ENCODE measurements around the gene RTRAF.

The RTRAF gene

DNA sequence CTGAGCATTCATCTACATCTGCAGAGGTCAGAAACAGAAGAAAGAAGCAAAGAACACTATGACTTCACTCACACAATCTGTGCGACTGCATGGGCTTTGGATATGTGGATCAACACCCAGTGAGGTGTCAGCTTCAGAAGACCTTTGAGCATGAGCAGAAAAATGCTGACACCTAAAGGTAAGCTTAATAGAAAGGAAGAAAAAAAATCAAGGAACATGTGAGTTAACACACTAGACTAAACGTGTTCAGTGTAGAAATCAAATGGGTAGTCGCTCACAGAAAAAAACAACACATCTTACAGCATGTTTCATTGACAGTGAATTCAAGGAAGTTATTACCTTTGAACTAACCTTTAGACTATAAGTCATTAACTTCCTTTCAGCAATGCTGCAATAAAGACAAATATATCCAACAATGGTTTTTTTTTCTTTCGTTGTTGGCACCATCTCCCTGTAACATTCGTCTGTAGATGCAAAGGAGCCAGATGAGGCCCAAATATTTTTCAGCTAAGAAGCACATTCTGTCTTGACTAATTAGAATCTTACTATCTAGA, 30.9 kb downstream of the RTRAF start:
- ChIA-PET POLR2A (no interaction called here), CTCF (interaction anchor here (1.0 to 1.6 kb wide), 4 partner anchors 9 to 42 kb away, joined by 3 to 6 read pairs (median 3); no protein-coding TSS in a partner anchor)
- no peak for DNase-seq (ENCODE audit: extremely low spot score)
- TF ChIP-seq, protein P1, sequence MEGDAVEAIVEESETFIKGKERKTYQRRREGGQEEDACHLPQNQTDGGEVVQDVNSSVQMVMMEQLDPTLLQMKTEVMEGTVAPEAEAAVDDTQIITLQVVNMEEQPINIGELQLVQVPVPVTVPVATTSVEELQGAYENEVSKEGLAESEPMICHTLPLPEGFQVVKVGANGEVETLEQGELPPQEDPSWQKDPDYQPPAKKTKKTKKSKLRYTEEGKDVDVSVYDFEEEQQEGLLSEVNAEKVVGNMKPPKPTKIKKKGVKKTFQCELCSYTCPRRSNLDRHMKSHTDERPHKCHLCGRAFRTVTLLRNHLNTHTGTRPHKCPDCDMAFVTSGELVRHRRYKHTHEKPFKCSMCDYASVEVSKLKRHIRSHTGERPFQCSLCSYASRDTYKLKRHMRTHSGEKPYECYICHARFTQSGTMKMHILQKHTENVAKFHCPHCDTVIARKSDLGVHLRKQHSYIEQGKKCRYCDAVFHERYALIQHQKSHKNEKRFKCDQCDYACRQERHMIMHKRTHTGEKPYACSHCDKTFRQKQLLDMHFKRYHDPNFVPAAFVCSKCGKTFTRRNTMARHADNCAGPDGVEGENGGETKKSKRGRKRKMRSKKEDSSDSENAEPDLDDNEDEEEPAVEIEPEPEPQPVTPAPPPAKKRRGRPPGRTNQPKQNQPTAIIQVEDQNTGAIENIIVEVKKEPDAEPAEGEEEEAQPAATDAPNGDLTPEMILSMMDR (IDR thresholded peaks at IDR 0.05; ENCODE audit: control extremely low read depth, extremely low read depth, low read depth, missing control alignments), result no peak

DNA sequence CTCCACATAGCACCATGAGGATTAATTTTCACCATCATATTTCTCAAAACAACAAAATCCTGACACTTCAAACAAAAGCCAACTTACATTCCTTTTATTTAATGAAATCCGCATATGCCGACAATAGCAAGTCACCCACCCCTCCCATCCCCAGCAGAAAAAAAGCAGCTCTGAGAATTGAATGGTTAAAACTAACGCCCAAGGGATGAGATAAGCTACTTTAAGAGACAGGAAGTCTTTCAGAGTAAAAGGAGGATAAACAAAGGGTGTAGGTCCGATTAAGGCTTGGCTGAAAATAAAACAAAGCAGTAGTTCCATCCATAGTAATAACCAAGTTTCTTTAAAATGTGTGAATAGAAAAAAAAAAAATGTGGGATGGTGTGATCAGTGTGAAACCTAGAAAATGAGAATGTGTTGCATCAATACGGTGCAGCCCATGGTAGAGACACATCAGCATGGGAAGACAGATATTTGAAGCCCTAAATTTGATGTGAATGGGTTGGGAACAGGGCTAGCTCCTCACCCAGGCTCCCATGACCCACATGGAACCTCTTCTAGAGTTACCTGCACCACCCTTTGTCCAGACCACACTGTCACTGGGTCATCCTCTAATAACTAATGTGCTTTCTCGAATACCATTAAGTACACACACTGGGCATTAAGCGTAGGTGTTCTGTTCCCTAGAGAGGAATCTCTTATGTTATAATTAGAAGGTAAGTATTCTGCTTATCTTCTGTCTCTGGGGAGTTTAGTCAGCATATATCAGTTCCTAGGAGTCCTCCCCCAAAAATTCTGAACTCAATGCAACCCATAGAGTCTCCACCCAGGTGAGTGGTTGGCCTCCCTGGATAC, 31.7 kb downstream of the RTRAF start:
- DNase-seq (ENCODE audit: extremely low spot score), result no peak
- TF ChIP-seq, protein P1 (IDR thresholded peaks at IDR 0.05; ENCODE audit: control extremely low read depth, extremely low read depth, low read depth, missing control alignments), result no peak
- POLR2A ChIA-PET, result no interaction called here
- CTCF ChIA-PET, result interaction anchor here (1.3 to 2.2 kb wide), 3 partner anchors 8 to 42 kb away, joined by 3 to 7 read pairs (median 3); no protein-coding TSS in a partner anchor

DNA sequence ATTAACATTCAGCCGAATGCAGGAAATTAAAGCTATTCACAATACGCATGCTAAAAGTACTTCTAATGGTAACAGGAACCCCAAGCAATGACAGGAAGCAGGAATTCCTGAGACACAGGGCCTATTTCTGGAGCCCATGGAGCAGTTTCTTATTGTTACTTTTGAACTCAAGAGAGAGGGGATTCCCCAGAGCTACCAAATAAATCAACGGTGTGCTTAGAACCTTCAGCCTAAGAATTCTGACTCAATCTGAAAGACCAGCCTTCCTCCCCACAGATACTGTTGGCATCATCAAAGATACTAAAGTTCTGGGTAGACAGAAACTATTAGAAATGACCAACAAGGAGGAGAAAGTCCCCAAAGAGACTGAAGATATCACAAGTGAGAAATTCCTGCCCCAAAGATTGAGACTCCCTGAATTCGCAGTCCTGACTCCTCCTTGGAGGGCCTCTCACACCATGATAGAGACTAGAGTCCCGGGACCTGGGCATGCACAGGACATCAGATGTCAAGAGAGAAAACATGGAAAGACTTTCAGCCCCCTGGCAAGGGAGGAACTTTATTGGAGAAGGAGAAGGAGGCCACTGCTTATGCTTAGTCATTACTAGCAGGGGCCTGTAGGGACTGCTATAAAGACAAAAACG, 32.7 kb downstream of the RTRAF start:
- POLR2A ChIA-PET, result no interaction called here
- CTCF ChIA-PET, result interaction anchor here (1.3 to 2.2 kb wide), 4 partner anchors 9 to 43 kb away, joined by 3 to 7 read pairs (median 5); no protein-coding TSS in a partner anchor
- DNase-seq (ENCODE audit: extremely low spot score), result peak; percentile 46
- TF ChIP-seq, protein P1 (IDR thresholded peaks at IDR 0.05; ENCODE audit: control extremely low read depth, extremely low read depth, low read depth, missing control alignments), result no peak

DNA sequence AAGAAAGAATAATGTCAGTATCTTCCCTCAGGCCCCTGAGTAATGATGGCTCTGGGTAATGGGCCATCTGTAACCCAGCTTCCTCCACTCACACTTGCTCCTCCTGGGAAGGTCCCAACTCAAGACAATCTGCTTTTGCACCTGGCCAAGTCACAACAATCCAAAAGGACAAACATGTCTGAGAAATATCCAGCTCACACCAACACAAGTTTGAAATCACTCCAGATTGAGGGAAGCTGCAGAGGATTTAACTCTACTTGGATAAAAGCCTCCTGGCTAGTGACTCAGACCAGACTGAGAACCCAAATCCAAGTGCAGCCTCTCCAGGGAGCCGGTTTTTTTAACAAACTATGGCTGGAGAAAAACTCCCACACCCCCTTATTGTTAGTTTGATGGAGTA, 34.2 kb downstream of the RTRAF start:
- POLR2A ChIA-PET, result no interaction called here
- no peak for DNase-seq (ENCODE audit: extremely low spot score)
- CTCF ChIA-PET, result interaction anchor here (1.4 to 1.7 kb wide), 2 partner anchors 19 to 45 kb away, joined by 5 read pairs; no protein-coding TSS in a partner anchor
- TF ChIP-seq, protein P1 (IDR thresholded peaks at IDR 0.05; ENCODE audit: control extremely low read depth, extremely low read depth, low read depth, missing control alignments), result no peak

DNA sequence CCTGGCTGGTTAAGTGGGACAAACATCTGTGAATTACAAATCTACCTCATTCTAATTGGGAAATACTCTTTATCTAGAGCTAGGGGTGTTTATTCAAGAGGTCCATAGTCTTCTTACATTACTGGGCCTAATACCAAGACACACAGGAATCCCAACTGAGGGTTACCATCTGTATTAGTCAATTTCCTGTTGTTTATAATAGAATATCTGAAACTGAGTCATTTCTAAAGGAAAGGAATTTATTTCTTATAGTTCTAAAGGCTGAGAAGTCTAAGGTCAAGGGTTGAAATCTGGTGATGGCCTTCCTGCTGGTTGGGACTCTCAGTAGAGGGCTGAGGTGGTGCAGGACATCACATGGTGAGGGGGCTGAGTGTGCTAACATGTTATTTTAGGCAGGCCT, 36.0 kb downstream of the RTRAF start:
- no peak for DNase-seq (ENCODE audit: extremely low spot score)
- TF ChIP-seq, protein P1 (IDR thresholded peaks at IDR 0.05; ENCODE audit: control extremely low read depth, extremely low read depth, low read depth, missing control alignments), result no peak
- ChIA-PET CTCF (interaction anchor here (1.8 kb wide), 1 partner anchor 17 kb away, joined by 4 read pairs; no protein-coding TSS in a partner anchor), POLR2A (no interaction called here)

DNA sequence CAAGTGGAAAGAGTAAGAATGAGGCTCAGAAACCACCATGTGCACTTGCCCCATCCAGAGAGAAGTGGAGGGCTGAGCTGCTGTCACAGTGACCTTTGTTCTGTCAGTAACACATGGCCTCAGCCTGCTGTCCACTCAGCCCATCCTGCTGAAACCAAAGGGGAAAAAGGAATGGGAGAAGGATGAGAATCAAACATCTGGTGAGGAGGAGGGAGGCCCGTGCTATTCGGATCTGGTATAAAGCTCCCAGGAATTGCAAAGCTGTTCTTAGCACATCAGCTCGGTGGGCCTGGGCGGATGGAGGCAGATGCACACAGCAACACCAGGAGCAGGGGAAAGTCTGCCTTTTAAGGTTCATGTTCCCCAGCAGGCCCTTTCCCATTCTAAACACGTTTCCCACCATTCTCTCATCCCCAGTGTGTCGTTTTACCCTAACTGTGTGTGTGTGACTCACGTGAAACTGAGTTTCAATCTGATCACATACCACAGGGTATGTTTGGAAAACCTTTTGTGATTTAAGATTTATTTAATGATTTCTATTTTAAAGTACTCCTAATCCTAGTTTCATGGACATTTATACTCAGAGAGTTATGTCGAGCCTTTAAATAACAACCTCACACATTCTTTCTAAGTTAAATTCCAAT, 36.8 kb downstream of the RTRAF start:
- DNase-seq (ENCODE audit: extremely low spot score), result no peak
- TF ChIP-seq, protein P1 (IDR thresholded peaks at IDR 0.05; ENCODE audit: control extremely low read depth, extremely low read depth, low read depth, missing control alignments), result no peak
- CTCF ChIA-PET, result interaction anchor here (1.0 to 1.9 kb wide), 3 partner anchors 17 to 21 kb away, joined by 4 to 7 read pairs (median 4); no protein-coding TSS in a partner anchor
- POLR2A ChIA-PET, result no interaction called here
